LNCaP clone FGC (cell line): ENCODE results near the gene PIK3IP1.

Experiments
- DNase-seq: peaks from one replicate; pipeline ENCODE4 v3.0.0-alpha.2; 2011; ENCODE audit warnings: low read depth
- H3K4me3 ChIP-seq: 2 replicates; pipeline ENCODE4 v1.5.1; 2011; ENCODE audit warnings: mild to moderate bottlenecking, low read depth, low read length, control low read depth
- TF ChIP-seq, protein P1 (sequence below): IDR thresholded peaks from 2 replicates; pipeline ENCODE4 v1.5.1; 2012; ENCODE audit warnings: mild to moderate bottlenecking; ENCODE audit not compliant: control insufficient read depth, insufficient read depth; ENCODE audit errors: extremely low read depth

PIK3IP1 gene, protein sequence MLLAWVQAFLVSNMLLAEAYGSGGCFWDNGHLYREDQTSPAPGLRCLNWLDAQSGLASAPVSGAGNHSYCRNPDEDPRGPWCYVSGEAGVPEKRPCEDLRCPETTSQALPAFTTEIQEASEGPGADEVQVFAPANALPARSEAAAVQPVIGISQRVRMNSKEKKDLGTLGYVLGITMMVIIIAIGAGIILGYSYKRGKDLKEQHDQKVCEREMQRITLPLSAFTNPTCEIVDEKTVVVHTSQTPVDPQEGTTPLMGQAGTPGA

DNA sequence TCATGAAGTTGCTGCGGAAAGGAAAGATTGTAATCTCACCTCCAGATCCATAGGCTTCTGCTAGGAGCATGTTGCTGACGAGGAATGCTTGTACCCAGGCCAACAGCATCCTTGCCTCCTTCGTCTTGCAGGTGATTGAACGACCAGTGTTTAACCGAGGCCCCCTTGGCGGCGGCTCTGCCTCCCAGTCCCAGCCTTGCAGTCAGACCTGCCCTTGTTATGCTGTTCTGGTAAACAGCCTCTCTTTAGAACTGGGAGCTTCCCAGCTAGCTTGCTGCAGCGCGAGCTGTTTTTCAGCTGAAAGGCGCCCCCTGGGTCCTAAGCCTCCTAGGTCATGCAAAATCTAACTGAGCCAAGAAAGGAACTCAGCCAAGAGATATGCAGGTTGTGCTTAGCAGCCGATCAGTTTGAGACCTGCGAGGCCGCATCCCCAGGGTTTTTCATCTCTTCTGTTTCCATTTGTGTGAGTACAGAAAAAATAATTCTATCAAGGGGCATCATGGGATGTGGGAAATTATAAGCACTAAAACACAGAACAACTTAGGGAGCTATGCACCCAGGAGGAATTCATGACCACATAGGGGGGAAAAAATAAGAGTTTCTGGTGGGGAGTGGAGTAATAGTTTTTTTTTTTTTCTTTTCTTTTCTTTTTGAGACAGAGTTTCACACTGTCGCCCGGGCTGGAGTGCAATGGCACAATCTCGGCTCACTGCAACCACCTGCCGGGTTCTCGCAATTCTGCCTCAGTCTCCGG lies at the start of gene PIK3IP1:
PIK3IP1 (minus strand) TSS at position 253 of the 754 bp plus-strand sequence; CDS start at position 109, 144 bp downstream.
- peak within 1 kb of the TSS; percentile 61 for H3K4me3 ChIP-seq
- peak; percentile 94 for DNase-seq
- TF ChIP-seq, protein P1, sequence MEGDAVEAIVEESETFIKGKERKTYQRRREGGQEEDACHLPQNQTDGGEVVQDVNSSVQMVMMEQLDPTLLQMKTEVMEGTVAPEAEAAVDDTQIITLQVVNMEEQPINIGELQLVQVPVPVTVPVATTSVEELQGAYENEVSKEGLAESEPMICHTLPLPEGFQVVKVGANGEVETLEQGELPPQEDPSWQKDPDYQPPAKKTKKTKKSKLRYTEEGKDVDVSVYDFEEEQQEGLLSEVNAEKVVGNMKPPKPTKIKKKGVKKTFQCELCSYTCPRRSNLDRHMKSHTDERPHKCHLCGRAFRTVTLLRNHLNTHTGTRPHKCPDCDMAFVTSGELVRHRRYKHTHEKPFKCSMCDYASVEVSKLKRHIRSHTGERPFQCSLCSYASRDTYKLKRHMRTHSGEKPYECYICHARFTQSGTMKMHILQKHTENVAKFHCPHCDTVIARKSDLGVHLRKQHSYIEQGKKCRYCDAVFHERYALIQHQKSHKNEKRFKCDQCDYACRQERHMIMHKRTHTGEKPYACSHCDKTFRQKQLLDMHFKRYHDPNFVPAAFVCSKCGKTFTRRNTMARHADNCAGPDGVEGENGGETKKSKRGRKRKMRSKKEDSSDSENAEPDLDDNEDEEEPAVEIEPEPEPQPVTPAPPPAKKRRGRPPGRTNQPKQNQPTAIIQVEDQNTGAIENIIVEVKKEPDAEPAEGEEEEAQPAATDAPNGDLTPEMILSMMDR, result peak; percentile 46

DNA sequence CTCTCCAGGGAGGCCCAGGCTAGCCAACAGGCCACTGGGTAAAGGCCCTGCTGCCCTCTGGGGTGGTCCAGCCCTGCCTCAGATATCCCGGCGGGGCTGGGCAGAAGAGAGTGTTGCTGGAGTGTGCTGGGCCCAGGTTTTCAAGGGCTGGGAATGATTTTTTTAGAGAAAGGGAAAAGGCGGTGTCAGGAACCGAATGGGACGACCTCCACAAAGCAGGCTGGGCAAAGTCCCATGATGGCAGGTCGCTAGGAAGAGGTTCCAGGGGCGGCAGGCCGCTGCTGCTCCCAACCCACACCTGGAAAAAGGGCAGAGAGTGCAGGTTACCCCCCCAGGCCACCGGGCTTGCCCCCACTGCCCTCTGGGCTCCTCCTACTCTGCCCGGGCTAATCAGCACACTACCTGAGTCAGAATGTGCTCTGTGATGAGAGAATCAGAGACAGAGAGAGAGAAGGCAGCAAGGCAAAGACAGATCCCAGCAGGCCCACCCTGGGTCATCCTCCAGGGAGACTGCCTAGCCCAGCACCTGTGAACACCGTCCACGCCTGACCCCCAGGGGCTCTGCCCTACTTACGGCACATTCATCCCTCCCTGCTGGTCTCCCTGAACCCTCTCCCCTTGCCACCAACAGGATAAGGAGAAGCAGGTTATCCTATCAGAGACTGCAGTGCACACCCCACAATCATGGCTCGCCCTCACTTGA lies 49.2 kb upstream of the PIK3IP1 start:
- TF ChIP-seq, protein P1, result no peak
- no peak overlapping the region for H3K4me3 ChIP-seq
- no peak for DNase-seq

DNA sequence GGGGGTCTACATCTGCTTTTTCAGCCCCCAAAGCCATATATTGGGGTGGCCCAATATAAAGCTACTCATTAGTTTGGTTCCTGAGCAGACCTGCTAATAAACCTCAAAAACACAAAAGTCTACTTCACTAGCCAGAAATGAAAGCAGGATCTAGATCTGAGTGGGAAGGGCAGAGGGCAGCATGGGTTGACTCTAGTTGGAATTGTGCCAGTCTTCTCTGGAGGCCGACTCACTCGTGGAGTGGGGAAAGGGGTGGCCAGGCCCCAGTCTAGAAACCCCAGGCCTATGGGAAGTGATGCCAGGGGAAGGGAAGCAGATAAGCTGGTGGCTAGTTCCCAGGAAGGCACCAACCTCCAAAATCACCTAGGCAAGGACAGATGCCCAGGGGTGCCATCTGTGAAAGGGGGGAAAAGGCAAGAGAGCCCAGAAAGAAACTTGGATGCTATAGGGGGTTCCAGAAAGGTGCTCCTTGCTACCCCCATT lies 48.5 kb upstream of the PIK3IP1 start:
- DNase-seq, result no peak
- TF ChIP-seq, protein P1, result no peak
- no peak overlapping the region for H3K4me3 ChIP-seq

DNA sequence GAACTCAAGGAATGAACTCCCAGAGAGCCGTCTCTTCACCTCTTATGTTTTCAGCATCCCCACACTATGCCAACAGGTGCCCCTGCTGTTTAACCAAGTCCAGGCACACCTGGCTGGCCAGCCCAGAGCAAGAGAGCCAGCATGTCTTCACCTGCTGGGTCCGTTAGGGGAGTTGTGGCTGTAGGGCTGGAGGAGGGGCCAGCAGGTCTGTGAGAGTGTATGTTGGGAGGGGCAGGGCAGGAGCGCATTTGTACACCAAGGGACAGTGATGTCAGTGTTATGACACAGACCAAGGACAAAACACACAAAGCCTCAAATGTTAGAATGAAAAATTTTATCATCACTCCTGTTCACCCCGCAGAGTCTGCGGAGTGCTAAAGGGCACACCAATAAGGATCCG lies 48.1 kb upstream of the PIK3IP1 start:
- DNase-seq, result no peak
- TF ChIP-seq, protein P1, result no peak
- no peak overlapping the region for H3K4me3 ChIP-seq

DNA sequence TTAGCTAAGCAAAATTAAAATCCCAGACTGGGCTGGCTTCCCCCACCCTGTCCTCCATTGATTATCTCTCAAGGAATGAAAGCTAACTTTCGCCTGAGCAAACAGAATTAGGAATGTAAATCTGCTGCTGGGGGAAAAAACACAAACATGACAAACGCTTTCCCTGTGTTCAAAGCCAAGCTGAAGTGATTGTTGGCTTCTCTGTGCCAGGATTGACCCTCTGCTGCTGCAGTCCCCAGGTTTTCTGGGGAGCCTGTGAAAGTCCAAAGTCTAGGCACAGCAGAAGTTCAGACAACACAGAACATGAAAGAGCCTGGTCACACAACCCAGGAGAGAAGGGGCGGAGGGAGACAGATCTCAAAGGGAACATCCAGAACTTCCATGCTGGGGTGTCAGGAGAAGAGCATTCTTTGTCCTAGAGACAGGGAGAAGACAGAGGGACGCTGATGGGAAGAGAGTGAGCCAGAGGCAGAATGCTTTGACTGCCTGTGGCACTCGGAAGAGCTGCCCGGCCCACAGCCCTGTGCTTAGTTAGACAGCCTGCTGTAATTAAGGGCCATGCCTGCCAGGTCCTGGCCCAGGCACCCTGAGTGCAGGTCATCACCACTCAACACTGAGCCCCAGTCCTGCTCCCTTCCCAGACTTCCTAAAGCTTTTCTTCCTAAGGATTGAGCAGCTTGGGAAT lies 47.0 kb upstream of the PIK3IP1 start:
- TF ChIP-seq, protein P1, result no peak
- no peak for DNase-seq
- no peak overlapping the region for H3K4me3 ChIP-seq

DNA sequence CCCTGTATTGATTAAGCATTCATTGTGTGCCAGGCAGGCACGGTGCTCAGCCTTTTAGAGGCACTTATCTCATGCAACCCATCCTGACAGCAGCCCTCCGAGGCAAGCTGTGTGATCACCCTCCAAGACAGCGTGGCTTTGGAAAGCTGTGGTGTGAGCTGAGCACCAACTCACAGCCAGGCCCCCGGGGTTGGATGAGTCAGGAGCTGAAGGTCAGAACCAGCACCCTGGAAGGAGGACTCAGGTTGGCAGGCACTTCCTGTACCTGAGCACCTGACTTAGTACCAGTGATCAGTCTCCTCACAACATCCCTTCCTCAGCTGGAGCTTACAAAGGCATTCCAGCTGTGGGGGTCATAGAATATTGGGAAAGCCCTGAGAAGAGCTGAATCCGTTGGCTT lies 44.9 kb upstream of the PIK3IP1 start:
- H3K4me3 ChIP-seq, result no peak overlapping the region
- no peak for DNase-seq
- TF ChIP-seq, protein P1, result no peak
